ENCODE data around the gene LRRTM3.

GRCh38 chr10:66982053-66982420 is 56.2 kb downstream of the LRRTM3 start:
- TF ChIP-seq CTCF (IDR thresholded peaks at IDR 0.05 in 8 of 11, conservative IDR thresholded peaks at IDR 0.05 in 3 of 11) (no peak), POLR2AphosphoS5 (IDR thresholded peaks at IDR 0.05) (no peak)

All from spleen (tissue), 7 donors.